Erythroblast (primary cell): ENCODE data around the gene SAMD11.
A peak's percentile ranks its signal among the peaks of the same experiment; 100 is the strongest.
"Not testable (repeated sequence)": the region's sequence is repeated elsewhere in the genome, so short reads cannot be mapped to it uniquely, and the experiment has no call there.

ENCODE experiments used
- DNase-seq, 2 experiments: peaks; one replicate each; lab custom pipeline; 2025; lab: John Stamatoyannopoulos, UW
- GATA1 ChIP-seq: IDR thresholded peaks from 2 replicates; pipeline ENCODE4 v1.6.1; 2011; ENCODE audit warnings: low read depth, mild to moderate bottlenecking, control low read depth, low read length, moderate library complexity
- POLR2A ChIP-seq: IDR thresholded peaks from 2 replicates; pipeline ENCODE4 v1.6.1; 2011; ENCODE audit warnings: mild to moderate bottlenecking, low read length

Gene SAMD11

GRCh38 chr1:945688-946556, 22.2 kb downstream of the SAMD11 start:
- no peak for DNase-seq
- no peak for TF ChIP-seq POLR2A
- no peak for TF ChIP-seq GATA1

GRCh38 chr1:946811-947210, 23.1 kb downstream of the SAMD11 start:
- DNase-seq, result not testable (repeated sequence)

GRCh38 chr1:947958-948357, 24.2 kb downstream of the SAMD11 start:
- no peak for DNase-seq
- no peak for TF ChIP-seq POLR2A
- TF ChIP-seq GATA1, result no peak

DNA sequence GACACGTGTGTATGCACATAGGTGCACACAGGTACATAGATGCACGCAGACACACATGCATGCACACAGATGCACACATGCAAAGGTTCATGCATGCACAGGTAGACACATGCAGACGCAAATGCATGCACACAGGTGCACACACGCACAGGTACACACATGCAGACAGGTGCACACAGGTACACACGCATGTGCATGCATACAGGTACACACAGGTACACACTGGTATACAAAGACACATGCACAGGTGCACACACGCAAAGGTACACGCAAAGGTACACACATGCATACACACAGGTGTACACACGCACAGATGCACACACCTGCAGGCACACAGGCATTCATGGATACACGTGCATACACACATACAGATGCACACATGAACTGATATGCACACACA, 26.5 kb downstream of the SAMD11 start:
- DNase-seq, result no peak
- no peak for TF ChIP-seq POLR2A
- TF ChIP-seq GATA1, result no peak

GRCh38 chr1:950881-951280, 27.2 kb downstream of the SAMD11 start:
- DNase-seq, result no peak

GRCh38 chr1:951364-951763, 27.6 kb downstream of the SAMD11 start:
- TF ChIP-seq POLR2A (no peak), GATA1 (no peak)
- DNase-seq, result no peak

More at GRCh38 chr1:950881-951280, 27.2 kb downstream of the SAMD11 start:
- no peak for TF ChIP-seq GATA1
- no peak for TF ChIP-seq POLR2A

DNA sequence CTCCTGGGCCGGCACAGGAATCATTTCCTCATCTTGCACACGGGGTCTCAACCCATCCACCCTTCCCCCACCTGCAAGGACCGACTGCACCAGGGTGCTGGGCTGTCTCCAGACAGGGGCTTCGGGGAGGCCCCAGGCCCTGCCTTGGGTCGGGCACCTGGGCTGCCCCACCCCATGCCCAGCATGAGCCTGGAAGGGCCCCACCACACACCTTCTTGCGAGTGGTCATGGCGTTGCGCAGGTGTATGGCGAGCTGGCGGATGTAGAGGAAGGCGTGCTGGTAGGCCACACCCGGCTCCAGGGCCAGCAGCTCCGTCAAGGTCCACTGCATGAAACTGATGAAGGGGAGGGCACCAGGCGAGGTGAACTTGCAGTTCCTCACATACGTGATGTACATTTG, 28.5 kb downstream of the SAMD11 start:
- no peak for DNase-seq
- TF ChIP-seq GATA1 (no peak), POLR2A (no peak)

GRCh38 chr1:952603-953002, 28.9 kb downstream of the SAMD11 start:
- no peak for DNase-seq
- TF ChIP-seq POLR2A, result no peak
- no peak for TF ChIP-seq GATA1

DNA sequence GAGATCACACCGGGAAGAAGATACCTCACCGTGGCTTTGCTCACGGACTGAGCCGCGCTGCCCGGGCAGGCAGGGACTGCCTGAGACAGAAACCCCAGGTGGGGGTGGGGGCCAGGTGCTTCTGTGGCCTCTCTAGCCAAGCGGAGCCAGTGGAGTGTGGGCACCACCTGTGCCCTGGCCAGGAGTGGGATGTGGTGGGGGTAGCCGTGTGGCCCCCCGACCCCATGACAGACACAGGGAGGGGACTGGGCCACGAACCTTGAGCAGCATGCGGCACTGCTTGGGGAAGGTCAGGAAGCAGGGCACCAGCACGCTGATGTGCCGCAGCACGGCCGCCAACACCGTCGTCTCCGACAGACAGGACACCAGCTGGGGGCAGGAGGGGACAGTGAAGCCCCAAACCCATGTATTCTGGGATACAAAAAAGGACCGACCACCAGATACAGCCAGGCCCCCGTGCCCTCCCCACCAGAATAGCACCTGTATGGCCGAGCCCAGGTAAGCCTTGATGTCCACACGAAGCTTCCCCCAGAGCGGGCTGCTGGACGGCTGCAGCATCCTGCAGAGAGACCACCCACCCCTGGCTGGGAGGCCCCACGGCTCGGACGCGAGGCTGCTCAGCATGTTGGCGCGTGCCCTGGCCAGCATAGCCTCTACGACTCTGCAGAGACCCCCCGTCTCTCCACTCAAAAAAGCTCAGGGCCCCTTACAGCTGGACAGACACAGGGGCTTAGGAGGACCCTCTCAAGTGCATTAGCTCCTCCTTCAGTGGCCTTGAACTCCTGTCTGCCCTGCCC, 30.0 kb downstream of the SAMD11 start:
- TF ChIP-seq POLR2A (no peak), GATA1 (no peak)
- no peak for DNase-seq

GRCh38 chr1:954927-955326, 31.2 kb downstream of the SAMD11 start:
- TF ChIP-seq GATA1, result no peak
- no peak for TF ChIP-seq POLR2A
- no peak for DNase-seq

DNA sequence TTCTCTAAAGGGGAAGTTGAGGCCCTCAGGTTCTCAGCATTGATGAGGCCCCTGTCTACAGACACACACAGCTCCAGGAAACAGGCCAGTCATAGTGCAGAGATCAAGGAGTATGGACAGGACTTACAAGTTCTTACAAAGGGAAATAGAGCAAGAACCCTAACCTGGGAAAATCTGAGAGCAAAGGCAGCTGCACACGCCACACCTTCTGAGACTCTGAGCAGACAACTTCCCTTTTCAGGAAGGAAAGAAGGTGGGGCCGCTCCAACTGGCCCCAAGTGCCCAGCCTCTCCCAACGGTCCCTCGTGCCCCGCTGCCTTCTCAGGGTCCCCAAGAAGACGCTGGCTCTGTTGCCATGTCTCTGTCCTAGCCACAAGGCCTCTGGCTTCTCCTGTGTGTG, 31.8 kb downstream of the SAMD11 start:
- TF ChIP-seq GATA1 (no peak), POLR2A (no peak)
- DNase-seq, result no peak

DNA sequence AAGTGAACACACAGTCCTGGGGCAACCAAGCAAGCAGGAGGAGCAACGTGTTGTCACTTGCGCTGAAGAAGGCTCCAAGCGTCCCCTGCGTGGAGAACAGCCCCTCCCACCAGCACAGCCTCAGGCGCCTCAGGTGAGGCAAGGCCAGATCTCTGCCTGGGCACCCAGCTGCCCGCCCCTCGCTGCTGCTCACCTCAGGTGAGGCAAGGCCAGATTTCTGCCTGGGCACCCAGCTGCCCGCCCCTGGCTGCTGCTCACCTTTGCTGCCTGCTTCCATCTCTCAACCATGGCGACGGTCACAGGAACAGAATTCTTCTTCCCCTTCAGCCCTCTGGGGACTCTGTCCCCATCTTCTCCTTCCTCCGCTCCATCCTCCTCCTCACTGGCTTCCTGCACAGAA, 32.9 kb downstream of the SAMD11 start:
- no peak for DNase-seq
- no peak for TF ChIP-seq GATA1
- TF ChIP-seq POLR2A, result no peak

- TF ChIP-seq POLR2A, result peak; percentile 48
- no peak for TF ChIP-seq GATA1
- peak; percentile 93 to 97 for DNase-seq
These were observed 35.4 kb downstream of the SAMD11 start, which contains the start of gene NOC2L for GRCh38 chr1:958823-959730. NOC2L (minus strand) TSS chr1:959256; CDS start chr1:959240, 16 bp downstream.
